ENCODE results near the gene MEAK7. TPM values are rescaled to one million over a fixed set of nuclear protein-coding genes. Genes with fewer than 3 reads are reported as not detected.

MEAK7 gene
- total RNA-seq, 1 experiment from 2014 or later, result 62.3 TPM

DNA sequence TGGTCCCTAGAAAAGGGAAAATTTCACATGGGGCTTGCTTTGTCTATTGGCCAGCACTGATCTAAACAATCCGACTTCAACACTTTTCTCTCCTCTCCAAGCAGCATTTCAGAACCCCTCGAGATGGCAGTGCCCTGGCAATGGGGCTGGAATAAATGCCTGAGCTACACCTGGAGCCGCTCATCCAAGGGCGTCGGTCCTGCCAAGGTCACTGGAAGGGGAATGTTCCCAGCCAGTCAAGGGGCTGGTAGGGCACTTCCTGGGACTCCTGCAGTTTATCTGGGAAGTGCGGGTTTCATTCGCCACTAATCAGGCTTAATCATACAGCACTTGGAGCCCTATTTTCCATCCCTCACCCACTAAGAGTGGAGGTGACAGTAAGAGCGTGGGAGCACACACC lies 17.1 kb downstream of the MEAK7 start:
- BruUV-seq (replicated peaks), result no TSS peak
- TF ChIP-seq, protein P1, sequence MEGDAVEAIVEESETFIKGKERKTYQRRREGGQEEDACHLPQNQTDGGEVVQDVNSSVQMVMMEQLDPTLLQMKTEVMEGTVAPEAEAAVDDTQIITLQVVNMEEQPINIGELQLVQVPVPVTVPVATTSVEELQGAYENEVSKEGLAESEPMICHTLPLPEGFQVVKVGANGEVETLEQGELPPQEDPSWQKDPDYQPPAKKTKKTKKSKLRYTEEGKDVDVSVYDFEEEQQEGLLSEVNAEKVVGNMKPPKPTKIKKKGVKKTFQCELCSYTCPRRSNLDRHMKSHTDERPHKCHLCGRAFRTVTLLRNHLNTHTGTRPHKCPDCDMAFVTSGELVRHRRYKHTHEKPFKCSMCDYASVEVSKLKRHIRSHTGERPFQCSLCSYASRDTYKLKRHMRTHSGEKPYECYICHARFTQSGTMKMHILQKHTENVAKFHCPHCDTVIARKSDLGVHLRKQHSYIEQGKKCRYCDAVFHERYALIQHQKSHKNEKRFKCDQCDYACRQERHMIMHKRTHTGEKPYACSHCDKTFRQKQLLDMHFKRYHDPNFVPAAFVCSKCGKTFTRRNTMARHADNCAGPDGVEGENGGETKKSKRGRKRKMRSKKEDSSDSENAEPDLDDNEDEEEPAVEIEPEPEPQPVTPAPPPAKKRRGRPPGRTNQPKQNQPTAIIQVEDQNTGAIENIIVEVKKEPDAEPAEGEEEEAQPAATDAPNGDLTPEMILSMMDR (IDR thresholded peaks at IDR 0.05; ENCODE audit: unreplicated experiment), result no peak
- Mint-ChIP-seq H3K4me3 (ENCODE audit: unreplicated experiment) (no peak overlapping the region), H3K4me1 (ENCODE audit: insufficient read depth, unreplicated experiment) (no peaks in the 10 kb centered on the region), H3K36me3 (ENCODE audit: insufficient read depth, unreplicated experiment) (peaks cover 96% of the 10 kb centered on the region), H3K27me3 (ENCODE audit: insufficient read depth, unreplicated experiment) (no peaks in the 10 kb centered on the region), H3K27ac (ENCODE audit: low read depth, unreplicated experiment) (no peak overlapping the region), H3K9me3 (ENCODE audit: unreplicated experiment) (no peaks in the 10 kb centered on the region)
- ChIA-PET CTCF (interaction anchor here (0.6 kb wide), 2 partner anchors 136 to 319 kb away, joined by 4 to 5 read pairs; no protein-coding TSS in a partner anchor), POLR2A (interaction anchor here (0.6 to 2.0 kb wide), 2 partner anchors 10 to 46 kb away, joined by 3 to 6 read pairs; no protein-coding TSS in a partner anchor)
- intact Hi-C loops (cut with micrococcal nuclease), result no loop called here
- DNase-seq (ENCODE audit: unreplicated experiment), result no peak

GRCh38 chr16:84486551-84487235 lies 17.8 kb downstream of the MEAK7 start:
- no peaks in the 10 kb centered on the region for H3K27me3 Mint-ChIP-seq (ENCODE audit: insufficient read depth, unreplicated experiment)
- BruUV-seq (replicated peaks), result no TSS peak
- intact Hi-C loops (cut with micrococcal nuclease), result no loop called here
- TF ChIP-seq, protein P1 (IDR thresholded peaks at IDR 0.05; ENCODE audit: unreplicated experiment), result no peak
- CTCF ChIA-PET, result interaction anchor here (0.6 to 4.3 kb wide), 6 partner anchors 21 to 318 kb away, joined by 3 to 21 read pairs (median 3); no protein-coding TSS in a partner anchor
- no peak overlapping the region for H3K4me3 Mint-ChIP-seq (ENCODE audit: unreplicated experiment)
- no peak overlapping the region for H3K27ac Mint-ChIP-seq (ENCODE audit: low read depth, unreplicated experiment)
- no peaks in the 10 kb centered on the region for H3K4me1 Mint-ChIP-seq (ENCODE audit: insufficient read depth, unreplicated experiment)
- POLR2A ChIA-PET, result interaction anchor here (2.0 kb wide), 1 partner anchor 10 kb away, joined by 6 read pairs; no protein-coding TSS in a partner anchor
- peaks cover 92% of the 10 kb centered on the region for H3K36me3 Mint-ChIP-seq (ENCODE audit: insufficient read depth, unreplicated experiment)
- no peaks in the 10 kb centered on the region for H3K9me3 Mint-ChIP-seq (ENCODE audit: unreplicated experiment)
- no peak for DNase-seq (ENCODE audit: unreplicated experiment)

GRCh38 chr16:84486126-84486525 lies 18.3 kb downstream of the MEAK7 start:
- ChIA-PET CTCF (interaction anchor here (0.6 to 4.3 kb wide), 5 partner anchors 22 to 269 kb away, joined by 3 to 21 read pairs (median 3); no protein-coding TSS in a partner anchor), POLR2A (interaction anchor here (2.0 kb wide), 1 partner anchor 11 kb away, joined by 6 read pairs; no protein-coding TSS in a partner anchor)
- Mint-ChIP-seq H3K27me3 (ENCODE audit: insufficient read depth, unreplicated experiment) (no peaks in the 10 kb centered on the region), H3K4me3 (ENCODE audit: unreplicated experiment) (no peak overlapping the region), H3K9me3 (ENCODE audit: unreplicated experiment) (no peaks in the 10 kb centered on the region), H3K4me1 (ENCODE audit: insufficient read depth, unreplicated experiment) (no peaks in the 10 kb centered on the region), H3K27ac (ENCODE audit: low read depth, unreplicated experiment) (no peak overlapping the region), H3K36me3 (ENCODE audit: insufficient read depth, unreplicated experiment) (peaks cover 87% of the 10 kb centered on the region)
- TF ChIP-seq, protein P1 (IDR thresholded peaks at IDR 0.05; ENCODE audit: unreplicated experiment), result no peak
- no peak for DNase-seq (ENCODE audit: unreplicated experiment)
- intact Hi-C loops (cut with micrococcal nuclease), result no loop called here
- no TSS peak for BruUV-seq (replicated peaks)

- H3K4me1 Mint-ChIP-seq (ENCODE audit: insufficient read depth, unreplicated experiment), result no peaks in the 10 kb centered on the region
- H3K9me3 Mint-ChIP-seq (ENCODE audit: unreplicated experiment), result no peaks in the 10 kb centered on the region
- TF ChIP-seq, protein P1 (IDR thresholded peaks at IDR 0.05; ENCODE audit: unreplicated experiment), result no peak
- no peak overlapping the region for H3K27ac Mint-ChIP-seq (ENCODE audit: low read depth, unreplicated experiment)
- no peak for DNase-seq (ENCODE audit: unreplicated experiment)
- H3K36me3 Mint-ChIP-seq (ENCODE audit: insufficient read depth, unreplicated experiment), result peaks cover 80% of the 10 kb centered on the region
- intact Hi-C loops (cut with micrococcal nuclease), result loop anchor here (2.0 kb wide), 1 partner anchor 209 kb away; no protein-coding TSS in a partner anchor
- H3K4me3 Mint-ChIP-seq (ENCODE audit: unreplicated experiment), result no peak overlapping the region
- ChIA-PET POLR2A (no interaction called here), CTCF (interaction anchor here (0.7 to 4.3 kb wide), 3 partner anchors 9 to 1100 kb away, joined by 3 to 21 read pairs (median 8); no protein-coding TSS in a partner anchor)
- no peaks in the 10 kb centered on the region for H3K27me3 Mint-ChIP-seq (ENCODE audit: insufficient read depth, unreplicated experiment)
- no TSS peak for BruUV-seq (replicated peaks)
Observed at GRCh38 chr16:84485255-84486010, 19.0 kb downstream of the MEAK7 start.

Measured in MCF 10A (cell line).